ENCODE data around the gene MGAT4A.

MGAT4A gene

GRCh38 chr2:98583816-98584618 lies 146.9 kb downstream of the MGAT4A start:
- no peaks in the 10 kb centered on the region for H3K27me3 ChIP-seq (ENCODE audit: insufficient read depth, low read length)
- no peaks in the 10 kb centered on the region for H3K4me1 ChIP-seq (ENCODE audit: control insufficient read depth, insufficient read depth, low read length, unreplicated experiment)
- no peaks in the 10 kb centered on the region for H3K36me3 ChIP-seq (ENCODE audit: insufficient read depth, low read length)
- H2AFZ ChIP-seq (ENCODE audit: low read length, unreplicated experiment): no peak overlapping the region
- H3K27ac ChIP-seq (ENCODE audit: low read depth, low read length): no peak overlapping the region
- no peaks in the 10 kb centered on the region for H3K79me2 ChIP-seq (ENCODE audit: control insufficient read depth, insufficient read depth, low read length, unreplicated experiment)
- no peak overlapping the region for H3K4me3 ChIP-seq (ENCODE audit: low read depth, low read length)

- no peaks in the 10 kb centered on the region for H3K4me1 ChIP-seq (ENCODE audit: control insufficient read depth, insufficient read depth, low read length, unreplicated experiment)
- H3K27me3 ChIP-seq (ENCODE audit: insufficient read depth, low read length): no peaks in the 10 kb centered on the region
- H3K4me3 ChIP-seq (ENCODE audit: low read depth, low read length): no peak overlapping the region
- no peaks in the 10 kb centered on the region for H3K79me2 ChIP-seq (ENCODE audit: control insufficient read depth, insufficient read depth, low read length, unreplicated experiment)
- H2AFZ ChIP-seq (ENCODE audit: low read length, unreplicated experiment): no peak overlapping the region
- no peaks in the 10 kb centered on the region for H3K36me3 ChIP-seq (ENCODE audit: insufficient read depth, low read length)
- H3K27ac ChIP-seq (ENCODE audit: low read depth, low read length): no peak overlapping the region
These were observed 147.7 kb downstream of the MGAT4A start for GRCh38 chr2:98583276-98583675.

- Histone ChIP-seq H2AFZ (ENCODE audit: low read length, unreplicated experiment) (no peak overlapping the region), H3K27ac (ENCODE audit: low read depth, low read length) (no peak overlapping the region), H3K4me1 (ENCODE audit: control insufficient read depth, insufficient read depth, low read length, unreplicated experiment) (no peaks in the 10 kb centered on the region), H3K4me3 (ENCODE audit: low read depth, low read length) (no peak overlapping the region), H3K79me2 (ENCODE audit: control insufficient read depth, insufficient read depth, low read length, unreplicated experiment) (no peaks in the 10 kb centered on the region), H3K27me3 (ENCODE audit: insufficient read depth, low read length) (no peaks in the 10 kb centered on the region), H3K36me3 (ENCODE audit: insufficient read depth, low read length) (no peaks in the 10 kb centered on the region)
These were observed 148.4 kb downstream of the MGAT4A start for GRCh38 chr2:98582523-98582922.

- H3K36me3 ChIP-seq (ENCODE audit: insufficient read depth, low read length): no peaks in the 10 kb centered on the region
- no peak overlapping the region for H3K27ac ChIP-seq (ENCODE audit: low read depth, low read length)
- no peak overlapping the region for H2AFZ ChIP-seq (ENCODE audit: low read length, unreplicated experiment)
- no peaks in the 10 kb centered on the region for H3K27me3 ChIP-seq (ENCODE audit: insufficient read depth, low read length)
- H3K4me1 ChIP-seq (ENCODE audit: control insufficient read depth, insufficient read depth, low read length, unreplicated experiment): no peaks in the 10 kb centered on the region
- no peak overlapping the region for H3K4me3 ChIP-seq (ENCODE audit: low read depth, low read length)
- no peaks in the 10 kb centered on the region for H3K79me2 ChIP-seq (ENCODE audit: control insufficient read depth, insufficient read depth, low read length, unreplicated experiment)
These were observed 150.2 kb downstream of the MGAT4A start for GRCh38 chr2:98580656-98581284.

- Histone ChIP-seq H3K79me2 (ENCODE audit: control insufficient read depth, insufficient read depth, low read length, unreplicated experiment) (no peaks in the 10 kb centered on the region), H3K4me3 (ENCODE audit: low read depth, low read length) (no peak overlapping the region), H3K27ac (ENCODE audit: low read depth, low read length) (no peak overlapping the region), H3K4me1 (ENCODE audit: control insufficient read depth, insufficient read depth, low read length, unreplicated experiment) (no peaks in the 10 kb centered on the region), H2AFZ (ENCODE audit: low read length, unreplicated experiment) (no peak overlapping the region), H3K27me3 (ENCODE audit: insufficient read depth, low read length) (no peaks in the 10 kb centered on the region), H3K36me3 (ENCODE audit: insufficient read depth, low read length) (no peaks in the 10 kb centered on the region)
These were observed 151.0 kb downstream of the MGAT4A start for GRCh38 chr2:98579926-98580325.

GRCh38 chr2:98578231-98578630 lies 152.7 kb downstream of the MGAT4A start:
- H2AFZ ChIP-seq (ENCODE audit: low read length, unreplicated experiment): no peak overlapping the region
- H3K36me3 ChIP-seq (ENCODE audit: insufficient read depth, low read length): no peaks in the 10 kb centered on the region
- H3K27me3 ChIP-seq (ENCODE audit: insufficient read depth, low read length): no peaks in the 10 kb centered on the region
- H3K4me3 ChIP-seq (ENCODE audit: low read depth, low read length): no peak overlapping the region
- H3K79me2 ChIP-seq (ENCODE audit: control insufficient read depth, insufficient read depth, low read length, unreplicated experiment): no peaks in the 10 kb centered on the region
- no peaks in the 10 kb centered on the region for H3K4me1 ChIP-seq (ENCODE audit: control insufficient read depth, insufficient read depth, low read length, unreplicated experiment)
- no peak overlapping the region for H3K27ac ChIP-seq (ENCODE audit: low read depth, low read length)

- Histone ChIP-seq H3K36me3 (ENCODE audit: insufficient read depth, low read length) (no peaks in the 10 kb centered on the region), H3K79me2 (ENCODE audit: control insufficient read depth, insufficient read depth, low read length, unreplicated experiment) (no peaks in the 10 kb centered on the region), H3K27ac (ENCODE audit: low read depth, low read length) (no peak overlapping the region), H3K4me3 (ENCODE audit: low read depth, low read length) (no peak overlapping the region), H2AFZ (ENCODE audit: low read length, unreplicated experiment) (no peak overlapping the region), H3K4me1 (ENCODE audit: control insufficient read depth, insufficient read depth, low read length, unreplicated experiment) (no peaks in the 10 kb centered on the region), H3K27me3 (ENCODE audit: insufficient read depth, low read length) (no peaks in the 10 kb centered on the region)
These were observed 153.6 kb downstream of the MGAT4A start for GRCh38 chr2:98577313-98577712.

- H3K4me3 ChIP-seq (ENCODE audit: low read depth, low read length): no peak overlapping the region
- no peaks in the 10 kb centered on the region for H3K4me1 ChIP-seq (ENCODE audit: control insufficient read depth, insufficient read depth, low read length, unreplicated experiment)
- H3K27me3 ChIP-seq (ENCODE audit: insufficient read depth, low read length): no peaks in the 10 kb centered on the region
- H3K36me3 ChIP-seq (ENCODE audit: insufficient read depth, low read length): no peaks in the 10 kb centered on the region
- no peaks in the 10 kb centered on the region for H3K79me2 ChIP-seq (ENCODE audit: control insufficient read depth, insufficient read depth, low read length, unreplicated experiment)
- H2AFZ ChIP-seq (ENCODE audit: low read length, unreplicated experiment): no peak overlapping the region
- no peak overlapping the region for H3K27ac ChIP-seq (ENCODE audit: low read depth, low read length)
These were observed 154.1 kb downstream of the MGAT4A start for GRCh38 chr2:98576666-98577312.

- H2AFZ ChIP-seq (ENCODE audit: low read length, unreplicated experiment): no peak overlapping the region
These were observed 157.5 kb downstream of the MGAT4A start for GRCh38 chr2:98573426-98573825.

GRCh38 chr2:98572676-98573075 lies 158.3 kb downstream of the MGAT4A start:
- no peaks in the 10 kb centered on the region for H3K36me3 ChIP-seq (ENCODE audit: insufficient read depth, low read length)

More at GRCh38 chr2:98573426-98573825, 157.5 kb downstream of the MGAT4A start:
- no peaks in the 10 kb centered on the region for H3K27me3 ChIP-seq (ENCODE audit: insufficient read depth, low read length)
- no peak overlapping the region for H3K4me3 ChIP-seq (ENCODE audit: low read depth, low read length)
- no peak overlapping the region for H3K27ac ChIP-seq (ENCODE audit: low read depth, low read length)
- H3K4me1 ChIP-seq (ENCODE audit: control insufficient read depth, insufficient read depth, low read length, unreplicated experiment): no peaks in the 10 kb centered on the region
- H3K79me2 ChIP-seq (ENCODE audit: control insufficient read depth, insufficient read depth, low read length, unreplicated experiment): no peaks in the 10 kb centered on the region
- no peaks in the 10 kb centered on the region for H3K36me3 ChIP-seq (ENCODE audit: insufficient read depth, low read length)

More at GRCh38 chr2:98572676-98573075, 158.3 kb downstream of the MGAT4A start:
- Histone ChIP-seq H3K79me2 (ENCODE audit: control insufficient read depth, insufficient read depth, low read length, unreplicated experiment) (no peaks in the 10 kb centered on the region), H3K4me3 (ENCODE audit: low read depth, low read length) (no peak overlapping the region), H2AFZ (ENCODE audit: low read length, unreplicated experiment) (no peak overlapping the region), H3K27me3 (ENCODE audit: insufficient read depth, low read length) (no peaks in the 10 kb centered on the region), H3K27ac (ENCODE audit: low read depth, low read length) (no peak overlapping the region), H3K4me1 (ENCODE audit: control insufficient read depth, insufficient read depth, low read length, unreplicated experiment) (no peaks in the 10 kb centered on the region)
